DND-41 (cell line): ENCODE measurements around the gene EAF1.
"Not testable (repeated sequence)": the region's sequence is repeated elsewhere in the genome, so short reads cannot be mapped to it uniquely, and the experiment has no call there.

Experiments
- ATAC-seq: fragments of 200-7000 bp; cut with Tn5 transposase; 3 replicates; pipeline ENCODE4 v1.9.1; 2021; ENCODE audit warnings: low read depth; ENCODE audit not compliant: insufficient read depth
- DNase-seq: peaks from one replicate; pipeline ENCODE4 v3.0.0-alpha.2; 2020
- H2AFZ ChIP-seq: 2 replicates; pipeline ENCODE4 v1.6.0; 2012; ENCODE audit warnings: low read depth, low read length
- H3K27ac ChIP-seq: 2 replicates; pipeline ENCODE4 v1.5.1; 2012; ENCODE audit warnings: low read length, inconsistent platforms
- H3K27me3 ChIP-seq: fragments of 200-600 bp; sonication (generic); 2 replicates; pipeline ENCODE4 v1.6.0; 2012; ENCODE audit warnings: low read length, mild to moderate bottlenecking, inconsistent platforms; ENCODE audit not compliant: insufficient read depth, poor library complexity
- H3K36me3 ChIP-seq: 2 replicates; pipeline ENCODE4 v1.5.1; 2012; ENCODE audit warnings: low read length, inconsistent platforms; ENCODE audit not compliant: insufficient read depth
- H3K4me1 ChIP-seq: 2 replicates; pipeline ENCODE4 v1.5.1; 2012; ENCODE audit warnings: mild to moderate bottlenecking, low read length; ENCODE audit not compliant: insufficient read depth
- H3K4me2 ChIP-seq: 2 replicates; pipeline ENCODE4 v1.6.0; 2012; ENCODE audit warnings: mild to moderate bottlenecking, moderate library complexity, low read length, inconsistent platforms; ENCODE audit not compliant: insufficient read depth
- H3K4me3 ChIP-seq, 2 experiments: fragments of 200-600 bp in 1 of 2; shearing (Covaris generic) in 1 of 2; 2 replicates each; pipeline ENCODE4 v1.5.1; 2012 to 2016; ENCODE audit warnings: inconsistent platforms in 2 of 2, low read length in 2 of 2, mild to moderate bottlenecking in 2 of 2, low read depth in 1 of 2, moderate library complexity in 1 of 2
- H3K79me2 ChIP-seq: 2 replicates; pipeline ENCODE4 v1.6.0; 2012; ENCODE audit warnings: low read length, inconsistent platforms; ENCODE audit not compliant: insufficient read depth
- H3K9ac ChIP-seq: 2 replicates; pipeline ENCODE4 v1.6.0; 2012; ENCODE audit warnings: low read depth, mild to moderate bottlenecking, inconsistent platforms, low read length, moderate library complexity
- H3K9me3 ChIP-seq: 2 replicates; pipeline ENCODE4 v1.5.1; 2012; ENCODE audit warnings: low read length, moderate library complexity, mild to moderate bottlenecking, inconsistent platforms; ENCODE audit not compliant: insufficient read depth, severe bottlenecking
- H4K20me1 ChIP-seq: 2 replicates; pipeline ENCODE4 v1.6.0; 2012; ENCODE audit warnings: low read length; ENCODE audit not compliant: insufficient read depth
- EZH2 ChIP-seq: IDR thresholded peaks from 3 replicates; pipeline ENCODE4 v1.6.1; 2012; ENCODE audit warnings: borderline replicate concordance, low read depth, mild to moderate bottlenecking, moderate library complexity, low read length, inconsistent platforms; ENCODE audit not compliant: severe bottlenecking
- TF ChIP-seq, protein P1 (sequence below): IDR thresholded peaks from 2 replicates; pipeline ENCODE4 v1.5.1; 2012; ENCODE audit warnings: borderline replicate concordance, low read length, moderate library complexity, mild to moderate bottlenecking; ENCODE audit not compliant: poor library complexity, severe bottlenecking; ENCODE audit errors: extremely low read depth

Gene EAF1

DNA sequence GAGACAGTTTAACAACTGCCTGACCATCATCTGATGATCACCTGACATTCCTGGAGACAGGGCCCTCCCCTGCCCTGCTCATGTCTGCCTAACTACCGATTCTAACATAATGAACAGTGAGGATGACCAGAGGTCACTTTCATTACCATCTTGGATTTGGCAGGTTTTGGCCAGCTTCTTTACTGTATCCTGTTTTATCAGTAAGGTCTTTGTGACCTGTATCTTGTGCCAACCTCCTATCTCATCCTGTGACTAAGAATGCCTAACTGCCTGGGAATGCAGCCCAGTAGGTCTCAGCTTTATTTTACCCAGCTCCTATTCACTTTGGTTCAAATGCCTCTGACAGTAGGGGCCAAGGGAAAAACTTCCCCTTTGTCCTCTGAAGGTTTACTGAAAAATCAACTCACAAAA lies 40.2 kb upstream of the EAF1 start:
- H4K20me1 ChIP-seq: no peaks in the 10 kb centered on the region
- DNase-seq: no peak
- H3K4me2 ChIP-seq: no peak overlapping the region

DNA sequence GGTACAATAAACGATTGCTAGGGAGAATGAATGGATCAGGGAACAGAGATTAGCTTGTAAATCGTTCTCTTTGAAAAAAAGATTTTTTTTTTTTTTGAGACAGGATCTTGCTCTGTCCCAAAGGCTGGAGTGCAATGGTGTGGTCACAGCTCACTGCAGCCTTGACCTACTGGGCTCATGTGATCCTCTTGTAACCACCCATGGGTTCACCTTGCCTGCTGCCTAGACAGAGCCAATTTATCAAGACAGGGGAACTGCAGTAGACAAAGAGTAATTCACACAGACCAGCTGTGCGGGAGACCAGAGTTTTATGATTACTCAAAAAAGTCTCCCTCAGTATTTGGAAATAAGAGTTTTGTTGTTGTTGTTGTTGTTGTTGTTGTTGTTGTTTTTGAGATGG lies 39.7 kb upstream of the EAF1 start:
- Histone ChIP-seq H3K9me3 (peaks cover 7% of the 10 kb centered on the region), H2AFZ (no peak overlapping the region), H3K9ac (no peak overlapping the region), H3K79me2 (no peaks in the 10 kb centered on the region), H4K20me1 (no peaks in the 10 kb centered on the region), H3K4me2 (no peak overlapping the region), H3K4me3 (no peak overlapping the region), H3K4me1 (peaks cover 27% of the 10 kb centered on the region), H3K36me3 (no peaks in the 10 kb centered on the region), H3K27ac (peak overlapping the region; percentile 7; the same call in 1 of the 2 replicates), H3K27me3 (no peaks in the 10 kb centered on the region)
- no peak for ATAC-seq
- TF ChIP-seq EZH2: no peak
- TF ChIP-seq, protein P1, sequence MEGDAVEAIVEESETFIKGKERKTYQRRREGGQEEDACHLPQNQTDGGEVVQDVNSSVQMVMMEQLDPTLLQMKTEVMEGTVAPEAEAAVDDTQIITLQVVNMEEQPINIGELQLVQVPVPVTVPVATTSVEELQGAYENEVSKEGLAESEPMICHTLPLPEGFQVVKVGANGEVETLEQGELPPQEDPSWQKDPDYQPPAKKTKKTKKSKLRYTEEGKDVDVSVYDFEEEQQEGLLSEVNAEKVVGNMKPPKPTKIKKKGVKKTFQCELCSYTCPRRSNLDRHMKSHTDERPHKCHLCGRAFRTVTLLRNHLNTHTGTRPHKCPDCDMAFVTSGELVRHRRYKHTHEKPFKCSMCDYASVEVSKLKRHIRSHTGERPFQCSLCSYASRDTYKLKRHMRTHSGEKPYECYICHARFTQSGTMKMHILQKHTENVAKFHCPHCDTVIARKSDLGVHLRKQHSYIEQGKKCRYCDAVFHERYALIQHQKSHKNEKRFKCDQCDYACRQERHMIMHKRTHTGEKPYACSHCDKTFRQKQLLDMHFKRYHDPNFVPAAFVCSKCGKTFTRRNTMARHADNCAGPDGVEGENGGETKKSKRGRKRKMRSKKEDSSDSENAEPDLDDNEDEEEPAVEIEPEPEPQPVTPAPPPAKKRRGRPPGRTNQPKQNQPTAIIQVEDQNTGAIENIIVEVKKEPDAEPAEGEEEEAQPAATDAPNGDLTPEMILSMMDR: no peak
- DNase-seq: no peak

More for the DNA sequence above, 40.2 kb upstream of the EAF1 start:
- ATAC-seq: no peak
- Histone ChIP-seq H3K27ac (no peak overlapping the region), H3K4me3 (no peak overlapping the region), H2AFZ (no peak overlapping the region), H3K9ac (no peak overlapping the region), H3K4me1 (peaks cover 27% of the 10 kb centered on the region), H3K79me2 (no peaks in the 10 kb centered on the region), H3K27me3 (no peaks in the 10 kb centered on the region), H3K36me3 (no peaks in the 10 kb centered on the region), H3K9me3 (peaks cover 7% of the 10 kb centered on the region)
- no peak for TF ChIP-seq EZH2
- TF ChIP-seq, protein P1: no peak

DNA sequence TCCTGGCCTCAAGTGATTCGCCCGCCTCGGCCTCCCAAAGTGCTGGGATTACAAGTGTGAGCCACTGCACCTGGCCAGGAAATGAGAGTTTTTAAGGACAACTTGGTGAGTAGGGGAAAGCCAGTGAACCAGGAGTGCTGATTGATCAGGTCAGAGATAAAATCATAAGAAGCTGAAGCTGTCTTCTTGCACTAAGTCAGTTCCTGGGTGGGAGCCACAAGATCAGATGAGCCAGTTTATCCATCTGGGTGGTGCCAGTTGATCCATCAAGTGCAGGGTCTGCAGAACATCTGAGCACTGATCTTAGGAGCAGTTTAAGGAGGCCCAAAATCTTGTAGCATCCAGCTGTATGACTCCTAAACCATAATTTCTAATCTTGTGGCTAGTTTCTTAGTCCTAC lies 39.1 kb upstream of the EAF1 start:
- peak overlapping the region; percentile 59; the same call in 1 of the 2 replicates for H3K27ac ChIP-seq
- peaks cover 27% of the 10 kb centered on the region for H3K4me1 ChIP-seq
- not testable (repeated sequence) for H2AFZ ChIP-seq, H4K20me1 ChIP-seq, H3K9me3 ChIP-seq, H3K9ac ChIP-seq, H3K36me3 ChIP-seq, H3K27me3 ChIP-seq, H3K79me2 ChIP-seq, H3K4me3 ChIP-seq
- 0 out of 2 replicates have a peak overlapping the region, but pooled peaks have one; percentile 0 for H3K4me2 ChIP-seq
- ATAC-seq: peak; percentile 84
- peak; percentile 66 for DNase-seq

DNA sequence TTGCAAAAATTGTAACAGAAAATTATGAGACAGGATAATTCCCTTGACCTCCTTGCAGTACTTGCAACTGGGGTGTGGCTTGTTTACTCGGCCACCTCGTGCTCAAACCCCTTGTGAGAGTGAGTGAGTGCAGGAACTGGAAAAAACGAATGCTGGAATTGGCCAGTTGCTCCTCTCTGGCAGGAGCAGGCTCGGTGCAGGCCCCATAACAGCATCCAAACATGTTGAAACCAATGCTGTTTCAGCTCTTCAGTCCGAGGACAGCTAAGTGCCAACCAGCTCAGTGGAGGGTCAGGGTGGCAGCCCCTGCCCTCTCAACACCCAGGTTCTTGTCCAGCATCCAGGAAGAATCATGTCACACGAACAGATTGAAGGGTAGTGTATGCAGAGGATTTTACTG lies 36.9 kb upstream of the EAF1 start:
- Histone ChIP-seq H4K20me1 (no peaks in the 10 kb centered on the region), H3K36me3 (no peaks in the 10 kb centered on the region), H3K27ac (no peak overlapping the region), H3K4me2 (no peak overlapping the region), H3K79me2 (no peaks in the 10 kb centered on the region), H3K4me3 (no peak overlapping the region), H2AFZ (no peak overlapping the region), H3K9ac (no peak overlapping the region), H3K4me1 (peaks cover 27% of the 10 kb centered on the region), H3K9me3 (peaks cover 7% of the 10 kb centered on the region), H3K27me3 (no peaks in the 10 kb centered on the region)
- no peak for TF ChIP-seq EZH2
- TF ChIP-seq, protein P1: no peak
- no peak for DNase-seq
- ATAC-seq: no peak
